Caco-2 (cell line): ENCODE data around the gene ACAN. TPM values are rescaled to one million over a fixed set of nuclear protein-coding genes. Genes with fewer than 3 reads are reported as not detected.

Experiments
- BruUV-seq: library from RNA; stranded (reverse); fragments of 400-500 nt; replicated peaks from 2 replicates; lab custom pipeline; 2021; lab: Mats Ljungman, UMichigan
- CTCF ChIA-PET: fragments of 300-600 bp; sonication (Branson Sonifier 250); formaldehyde crosslinking; loops from one replicate; lab custom pipeline; 2022; ENCODE audit warnings: antibody characterized with exemption; lab: Charles Lee
- POLR2A ChIA-PET: fragments of 300-600 bp; sonication (Branson Sonifier 250); formaldehyde crosslinking; loops from one replicate; lab custom pipeline; 2022; ENCODE audit warnings: antibody characterized with exemption; lab: Charles Lee
- DNase-seq, 2 experiments: peaks; one replicate each; pipeline versions ENCODE4 v3.0.0 to v3.0.0-alpha.2; 2020 to 2022
- H3K27me3 ChIP-seq: replicated peaks from 2 replicates; pipeline ENCODE4 v1.6.0; 2011; ENCODE audit warnings: low read length; ENCODE audit not compliant: control insufficient read depth, insufficient read depth
- H3K36me3 ChIP-seq: 2 replicates; pipeline ENCODE4 v1.5.1; 2011; ENCODE audit warnings: low read length; ENCODE audit not compliant: control insufficient read depth, insufficient read depth
- H3K4me1 ChIP-seq: fragments of 250-450 bp; sonication (Bioruptor Pico); 2 replicates; pipeline ENCODE4 v1.5.1; 2020; ENCODE audit warnings: mild to moderate bottlenecking
- H3K4me3 ChIP-seq: 2 replicates; pipeline ENCODE4 v1.5.1; 2011; ENCODE audit warnings: low read depth, mild to moderate bottlenecking, control low read depth, low read length
- H3K9me3 ChIP-seq: fragments of 250-450 bp; sonication (Bioruptor Pico); 2 replicates; pipeline ENCODE4 v1.5.1; 2020; ENCODE audit warnings: mild to moderate bottlenecking, moderate library complexity
- H3K27ac Mint-ChIP-seq: one replicate; pipeline ENCODE4 v1.8.0; 2022; ENCODE audit warnings: mixed read lengths; ENCODE audit not compliant: unreplicated experiment
- H3K27me3 Mint-ChIP-seq: one replicate; pipeline ENCODE4 v1.8.0; 2022; ENCODE audit warnings: mixed read lengths; ENCODE audit not compliant: insufficient read depth, unreplicated experiment
- H3K36me3 Mint-ChIP-seq: one replicate; pipeline ENCODE4 v1.8.0; 2022; ENCODE audit warnings: mild to moderate bottlenecking, mixed read lengths; ENCODE audit not compliant: insufficient read depth, unreplicated experiment
- H3K4me1 Mint-ChIP-seq: one replicate; pipeline ENCODE4 v1.8.0; 2022; ENCODE audit warnings: low read depth, mixed read lengths; ENCODE audit not compliant: unreplicated experiment
- H3K4me3 Mint-ChIP-seq: one replicate; pipeline ENCODE4 v1.8.0; 2022; ENCODE audit warnings: mild to moderate bottlenecking, moderate library complexity, mixed read lengths; ENCODE audit not compliant: unreplicated experiment
- H3K9me3 Mint-ChIP-seq: one replicate; pipeline ENCODE4 v1.8.0; 2022; ENCODE audit warnings: mixed read lengths; ENCODE audit not compliant: unreplicated experiment
- intact Hi-C: fragments of 100-400 bp; cut with micrococcal nuclease; formaldehyde crosslinking; loops from one replicate; pipeline ENCODE4 v1.10.0; 2022; ENCODE audit not compliant: unreplicated experiment
- total RNA-seq: library from RNA; stranded (reverse); gene quantifications from 2 replicates; pipeline ENCODE4 v1.2.3, GENCODE V29; 2022
- TF ChIP-seq, protein P1 (sequence below), 2 experiments: fragments of 200-600 bp in 1 of 2; IDR thresholded peaks; 1 replicate in 1 of 2; 2 replicates in 1 of 2; pipeline versions ENCODE4 v1.5.1 to v1.8.0; 2011 to 2022; ENCODE audit warnings: antibody characterized with exemption in 1 of 2, control low read depth in 1 of 2, inconsistent platforms in 1 of 2, low read depth in 1 of 2, low read length in 1 of 2, mild to moderate bottlenecking in 1 of 2, moderate library complexity in 1 of 2; ENCODE audit not compliant: insufficient read depth in 1 of 2, severe bottlenecking in 1 of 2, unreplicated experiment in 1 of 2

ACAN gene
- total RNA-seq, 1 experiment from 2014 or later: not detected

DNA sequence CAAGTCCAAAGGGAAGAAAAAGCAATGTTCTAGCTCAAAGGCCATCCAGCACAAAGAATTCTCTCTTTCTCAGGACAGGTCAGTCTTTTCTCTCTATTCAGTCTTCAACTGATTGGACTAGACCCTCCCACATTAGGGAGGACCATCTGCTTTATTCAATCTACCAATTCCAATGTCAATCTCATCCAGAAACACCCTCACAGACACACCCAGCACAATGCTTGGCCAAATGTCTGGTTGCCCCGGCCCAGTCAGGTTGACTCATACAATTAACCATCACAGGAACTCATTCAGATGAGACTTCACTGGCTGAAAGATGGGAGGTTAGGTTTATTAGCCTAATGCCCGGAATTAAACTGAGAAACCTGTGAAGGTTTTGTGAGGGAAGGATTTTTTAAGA, 32.4 kb downstream of the ACAN start:
- Histone ChIP-seq H3K36me3 (no peaks in the 10 kb centered on the region), H3K9me3 (no peaks in the 10 kb centered on the region), H3K4me3 (no peak overlapping the region), H3K27me3 (no peaks in the 10 kb centered on the region), H3K4me1 (no peaks in the 10 kb centered on the region)
- intact Hi-C loops: no loop called here
- Mint-ChIP-seq H3K4me1 (no peaks in the 10 kb centered on the region), H3K36me3 (no peaks in the 10 kb centered on the region), H3K27me3 (no peaks in the 10 kb centered on the region), H3K27ac (no peak overlapping the region), H3K4me3 (no peak overlapping the region), H3K9me3 (no peaks in the 10 kb centered on the region)
- POLR2A ChIA-PET: no interaction called here
- DNase-seq: no peak
- CTCF ChIA-PET: interaction anchor here (0.6 to 2.0 kb wide), 2 partner anchors 39 to 179 kb away, joined by 3 to 9 read pairs; no protein-coding TSS in a partner anchor
- BruUV-seq: no TSS peak
- TF ChIP-seq, protein P1, sequence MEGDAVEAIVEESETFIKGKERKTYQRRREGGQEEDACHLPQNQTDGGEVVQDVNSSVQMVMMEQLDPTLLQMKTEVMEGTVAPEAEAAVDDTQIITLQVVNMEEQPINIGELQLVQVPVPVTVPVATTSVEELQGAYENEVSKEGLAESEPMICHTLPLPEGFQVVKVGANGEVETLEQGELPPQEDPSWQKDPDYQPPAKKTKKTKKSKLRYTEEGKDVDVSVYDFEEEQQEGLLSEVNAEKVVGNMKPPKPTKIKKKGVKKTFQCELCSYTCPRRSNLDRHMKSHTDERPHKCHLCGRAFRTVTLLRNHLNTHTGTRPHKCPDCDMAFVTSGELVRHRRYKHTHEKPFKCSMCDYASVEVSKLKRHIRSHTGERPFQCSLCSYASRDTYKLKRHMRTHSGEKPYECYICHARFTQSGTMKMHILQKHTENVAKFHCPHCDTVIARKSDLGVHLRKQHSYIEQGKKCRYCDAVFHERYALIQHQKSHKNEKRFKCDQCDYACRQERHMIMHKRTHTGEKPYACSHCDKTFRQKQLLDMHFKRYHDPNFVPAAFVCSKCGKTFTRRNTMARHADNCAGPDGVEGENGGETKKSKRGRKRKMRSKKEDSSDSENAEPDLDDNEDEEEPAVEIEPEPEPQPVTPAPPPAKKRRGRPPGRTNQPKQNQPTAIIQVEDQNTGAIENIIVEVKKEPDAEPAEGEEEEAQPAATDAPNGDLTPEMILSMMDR (IDR thresholded peaks at IDR 0.05; ENCODE audit: insufficient read depth in 1 of 2, low read depth in 1 of 2, low read length in 1 of 2, severe bottlenecking in 1 of 2, unreplicated experiment in 1 of 2): no peak

DNA sequence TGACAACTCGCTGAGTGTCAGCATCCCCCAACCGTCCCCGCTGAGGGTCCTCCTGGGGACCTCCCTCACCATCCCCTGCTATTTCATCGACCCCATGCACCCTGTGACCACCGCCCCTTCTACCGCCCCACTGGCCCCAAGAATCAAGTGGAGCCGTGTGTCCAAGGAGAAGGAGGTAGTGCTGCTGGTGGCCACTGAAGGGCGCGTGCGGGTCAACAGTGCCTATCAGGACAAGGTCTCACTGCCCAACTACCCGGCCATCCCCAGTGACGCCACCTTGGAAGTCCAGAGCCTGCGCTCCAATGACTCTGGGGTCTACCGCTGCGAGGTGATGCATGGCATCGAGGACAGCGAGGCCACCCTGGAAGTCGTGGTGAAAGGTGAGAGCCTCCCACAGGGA, 35.4 kb downstream of the ACAN start:
- intact Hi-C loops: no loop called here
- ChIA-PET CTCF (no interaction called here), POLR2A (no interaction called here)
- Histone ChIP-seq H3K4me1 (no peaks in the 10 kb centered on the region), H3K9me3 (no peaks in the 10 kb centered on the region), H3K27me3 (no peaks in the 10 kb centered on the region), H3K4me3 (no peak overlapping the region), H3K36me3 (no peaks in the 10 kb centered on the region)
- Mint-ChIP-seq H3K9me3 (no peaks in the 10 kb centered on the region), H3K4me1 (no peaks in the 10 kb centered on the region), H3K36me3 (no peaks in the 10 kb centered on the region), H3K27ac (no peak overlapping the region), H3K4me3 (no peak overlapping the region), H3K27me3 (no peaks in the 10 kb centered on the region)
- TF ChIP-seq, protein P1 (IDR thresholded peaks at IDR 0.05; ENCODE audit: insufficient read depth in 1 of 2, low read depth in 1 of 2, low read length in 1 of 2, severe bottlenecking in 1 of 2, unreplicated experiment in 1 of 2): no peak
- BruUV-seq: no TSS peak
- no peak for DNase-seq

DNA sequence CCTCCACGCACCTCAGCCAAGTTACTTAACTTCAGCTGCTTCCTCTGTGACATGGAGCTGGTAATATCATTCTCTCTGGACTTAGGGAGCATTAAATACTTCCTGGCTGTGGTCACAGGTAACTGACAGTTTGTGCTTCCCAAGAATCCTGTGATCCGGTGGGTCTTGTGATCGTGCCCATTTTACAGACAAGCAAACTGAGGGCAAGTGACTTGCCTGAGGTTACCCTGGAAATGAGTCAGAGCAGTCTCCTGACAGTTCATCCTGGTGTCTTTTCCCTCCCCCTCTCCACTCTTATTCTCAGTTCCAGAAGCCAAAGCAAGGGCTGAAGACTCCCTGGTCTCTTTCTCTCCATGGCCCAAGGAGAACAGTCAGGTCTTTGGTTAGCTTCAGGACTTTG, 35.9 kb downstream of the ACAN start:
- POLR2A ChIA-PET: no interaction called here
- DNase-seq: no peak

More for the DNA sequence above, 35.9 kb downstream of the ACAN start:
- Mint-ChIP-seq H3K27ac (no peak overlapping the region), H3K36me3 (no peaks in the 10 kb centered on the region), H3K27me3 (no peaks in the 10 kb centered on the region), H3K4me1 (no peaks in the 10 kb centered on the region), H3K4me3 (no peak overlapping the region), H3K9me3 (no peaks in the 10 kb centered on the region)
- no peaks in the 10 kb centered on the region for H3K9me3 ChIP-seq
- no peak overlapping the region for H3K4me3 ChIP-seq
- CTCF ChIA-PET: no interaction called here
- no peaks in the 10 kb centered on the region for H3K4me1 ChIP-seq
- no peaks in the 10 kb centered on the region for H3K36me3 ChIP-seq
- no peaks in the 10 kb centered on the region; the same call in 1 of the 2 replicates for H3K27me3 ChIP-seq
- TF ChIP-seq, protein P1 (IDR thresholded peaks at IDR 0.05; ENCODE audit: insufficient read depth in 1 of 2, low read depth in 1 of 2, low read length in 1 of 2, severe bottlenecking in 1 of 2, unreplicated experiment in 1 of 2): no peak
- intact Hi-C loops: no loop called here
- no TSS peak for BruUV-seq
